Adipose tissue (tissue), 3 donors: ENCODE results near the gene ASS1. TPM values are rescaled to one million over a fixed set of nuclear protein-coding genes. Genes with fewer than 3 reads are reported as not detected.

Experiments
- H3K27ac ChIP-seq: one replicate; pipeline ENCODE4 v1.5.1; 2013; ENCODE audit warnings: low read depth, low read length
- WGBS, 3 donors: extraction: QIAGEN DNeasy Blood & Tissue Kit; methylation state at CpG; one replicate each; pipeline ENCODE4 v1.1.7; 2013; 5-methylcytosine and 5-hydroxymethylcytosine counted together
- polyA plus RNA-seq, 3 donors: library from polyadenylated mRNA; stranded (reverse); fragments of 200-250 nt; gene quantifications; one replicate each; pipeline ENCODE4 v1.2.3, GENCODE V29; 2013
- donor health status: healthy with polysubstance abuse.
- donor health status: Bipolar disorder and iron deficiency.
- donor health status: healthy.

The ASS1 gene
- polyA plus RNA-seq, 3 donors, result 90.1 to 700 (median 349) TPM

DNA sequence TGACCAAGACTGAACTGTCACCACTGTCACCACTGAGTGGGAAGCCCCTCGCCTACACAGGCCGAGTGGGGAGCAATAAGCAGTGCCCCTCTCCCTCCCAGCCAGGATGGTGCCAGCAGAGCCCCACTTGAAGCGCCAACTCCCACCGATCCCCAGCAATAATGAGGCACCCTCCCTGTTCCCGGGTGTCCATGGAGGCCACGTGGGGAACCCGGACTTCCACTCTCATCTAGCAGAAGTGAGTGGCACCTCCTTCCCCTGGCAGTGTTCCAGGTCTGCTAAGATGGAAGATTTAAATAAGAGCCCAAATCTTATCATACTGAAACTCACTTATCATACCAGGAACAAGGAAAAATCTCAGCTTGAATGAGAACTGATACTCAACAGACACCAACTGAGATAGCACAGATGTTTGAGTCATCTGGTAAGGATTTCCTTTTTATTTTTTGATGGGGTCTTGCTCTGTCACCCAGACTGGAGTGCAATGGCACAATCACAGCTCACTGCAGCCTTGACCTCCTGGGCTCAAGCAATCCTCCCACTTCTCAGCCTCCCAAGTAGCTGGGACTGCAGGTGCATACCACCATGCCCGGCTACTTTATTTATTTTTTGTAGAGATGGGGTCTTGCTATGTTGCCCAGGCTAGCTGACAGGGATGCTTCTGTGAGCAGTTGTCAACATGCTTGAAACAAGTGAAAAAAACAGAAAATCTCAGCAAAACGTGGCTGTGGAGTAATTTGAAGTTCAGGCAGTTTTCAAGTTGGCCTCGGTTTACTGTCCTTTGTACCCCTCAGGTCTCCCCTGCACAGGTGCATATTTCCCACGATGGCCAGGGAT lies 29.6 kb upstream of the ASS1 start:
- 74 to 78% (median 78%) methylated on average over 11 of the region's 11 CpGs for WGBS, 3 donors
- H3K27ac ChIP-seq, result no peak overlapping the region

DNA sequence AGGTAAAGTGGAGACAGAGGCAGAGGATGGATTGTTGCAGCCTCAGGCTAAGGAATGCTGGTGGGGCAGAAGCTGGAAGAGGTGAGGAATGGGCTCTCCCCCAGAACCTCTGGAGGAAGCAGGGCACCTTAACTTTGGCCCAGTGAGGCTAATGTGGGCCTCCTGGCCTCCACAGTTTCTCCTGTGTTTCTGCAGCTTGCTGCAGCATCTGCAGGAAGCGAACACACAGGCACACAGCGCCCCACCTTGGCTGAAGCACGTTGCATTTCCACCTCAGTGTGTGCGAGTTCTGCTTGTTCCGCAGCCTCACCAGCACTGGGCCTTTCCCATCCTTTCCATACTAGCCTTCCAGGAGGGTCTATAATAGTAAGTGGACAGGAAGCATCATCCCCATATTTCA lies 27.2 kb upstream of the ASS1 start:
- no peak overlapping the region for H3K27ac ChIP-seq
- WGBS, 3 donors, result 71 to 78% (median 76%) methylated on average over 5 of the region's 5 CpGs

DNA sequence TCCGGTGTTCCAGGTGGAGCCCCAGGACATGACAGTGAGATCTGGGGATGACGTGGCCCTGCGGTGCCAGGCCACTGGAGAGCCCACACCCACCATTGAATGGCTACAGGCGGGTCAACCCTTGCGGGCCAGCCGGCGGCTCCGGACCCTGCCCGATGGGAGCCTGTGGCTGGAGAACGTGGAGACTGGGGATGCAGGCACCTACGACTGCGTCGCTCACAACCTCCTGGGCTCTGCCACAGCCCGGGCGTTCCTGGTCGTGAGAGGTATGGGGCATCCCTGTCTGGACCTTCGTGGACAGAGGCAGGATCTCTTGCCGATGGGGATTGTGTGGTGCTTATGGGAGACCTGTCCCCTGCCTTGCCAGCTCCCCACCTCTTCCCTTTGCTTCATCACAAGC lies 26.0 kb upstream of the ASS1 start:
- WGBS, 3 donors, result 86 to 94% (median 93%) methylated on average over 18 of the region's 18 CpGs
- H3K27ac ChIP-seq, result no peak overlapping the region

DNA sequence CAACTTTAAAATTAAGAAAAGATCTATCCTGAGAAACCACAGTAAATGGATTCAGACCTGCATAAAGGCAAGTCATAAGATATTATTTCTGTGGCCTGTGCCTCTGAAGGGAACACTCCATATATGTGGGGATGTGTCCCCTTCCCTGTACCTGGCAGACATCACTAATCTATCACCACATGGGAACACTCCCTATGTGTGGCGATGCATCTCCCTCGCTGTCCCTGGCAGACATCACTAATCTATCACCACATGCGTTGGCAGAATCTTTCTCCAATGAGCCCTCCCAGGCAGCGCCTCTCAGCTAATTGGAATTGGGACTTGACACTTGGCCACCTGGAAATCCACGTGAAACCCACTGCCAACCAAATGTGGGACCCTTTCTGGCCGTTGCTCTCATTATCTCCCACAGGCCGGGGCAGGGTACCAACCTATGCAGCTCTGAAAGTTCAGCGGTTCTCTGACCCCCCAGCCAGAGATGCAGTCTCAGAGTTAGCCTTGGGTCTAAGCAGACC lies 25.2 kb upstream of the ASS1 start:
- 88 to 95% (median 89%) methylated on average over 8 of the region's 8 CpGs for WGBS, 3 donors
- no peak overlapping the region for H3K27ac ChIP-seq

DNA sequence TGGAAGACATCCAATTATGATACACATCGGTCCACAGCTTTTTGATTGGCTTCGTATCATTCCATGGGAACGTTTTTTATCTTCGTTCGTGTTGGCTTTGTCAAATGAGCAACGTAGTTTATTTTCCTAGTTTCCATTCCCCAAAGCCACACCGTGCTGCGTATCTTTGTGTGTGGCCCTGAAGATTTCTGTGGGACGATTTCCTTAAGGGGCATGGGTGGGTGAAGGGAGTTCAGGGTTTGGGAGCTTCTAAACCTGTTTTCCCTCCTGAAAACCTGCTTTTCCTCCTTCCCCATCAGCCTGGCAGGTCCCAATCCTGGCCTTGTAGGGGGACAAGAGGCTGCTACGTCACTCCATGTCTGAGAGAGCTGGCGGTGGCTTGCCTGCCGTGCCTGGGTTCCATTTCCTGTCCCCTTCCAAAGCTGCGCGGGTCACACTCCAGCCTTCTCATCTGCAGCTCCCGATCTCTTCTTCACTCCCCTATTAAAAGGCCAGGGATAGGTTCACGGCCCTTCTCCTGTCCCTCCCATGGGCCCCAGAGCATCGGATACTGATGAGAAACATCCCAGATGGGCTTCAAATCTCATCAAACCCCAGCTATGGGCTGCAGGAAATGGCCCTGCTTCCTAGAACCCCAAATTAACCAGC lies 23.5 kb upstream of the ASS1 start:
- no peak overlapping the region for H3K27ac ChIP-seq
- 70 to 76% (median 73%) methylated on average over 17 of the region's 17 CpGs for WGBS, 3 donors

DNA sequence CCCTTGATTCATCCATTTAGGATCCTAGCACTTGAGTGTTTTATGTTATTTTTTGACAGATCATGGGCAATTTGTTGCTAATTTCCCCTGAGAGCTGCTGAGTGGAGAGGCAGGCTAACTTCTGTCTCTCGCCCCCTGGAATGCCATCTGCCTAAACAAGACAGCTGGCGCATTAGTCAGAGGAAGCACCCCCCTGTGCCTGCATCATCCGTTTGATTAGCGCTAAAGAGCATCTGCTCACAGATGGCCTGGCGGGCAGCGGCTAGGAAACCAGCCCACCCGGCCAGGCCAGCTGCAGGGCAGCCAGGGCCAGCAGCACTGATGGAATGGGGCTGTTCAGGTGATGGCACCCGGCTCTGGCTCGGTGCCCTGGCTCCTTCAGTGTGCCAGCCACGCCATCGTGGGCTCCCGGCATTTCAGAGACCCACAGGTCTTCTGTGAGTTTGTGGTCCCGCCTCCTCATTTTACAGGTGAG lies 22.9 kb upstream of the ASS1 start:
- 64 to 74% (median 73%) methylated on average over 13 of the region's 13 CpGs for WGBS, 3 donors
- H3K27ac ChIP-seq, result no peak overlapping the region

DNA sequence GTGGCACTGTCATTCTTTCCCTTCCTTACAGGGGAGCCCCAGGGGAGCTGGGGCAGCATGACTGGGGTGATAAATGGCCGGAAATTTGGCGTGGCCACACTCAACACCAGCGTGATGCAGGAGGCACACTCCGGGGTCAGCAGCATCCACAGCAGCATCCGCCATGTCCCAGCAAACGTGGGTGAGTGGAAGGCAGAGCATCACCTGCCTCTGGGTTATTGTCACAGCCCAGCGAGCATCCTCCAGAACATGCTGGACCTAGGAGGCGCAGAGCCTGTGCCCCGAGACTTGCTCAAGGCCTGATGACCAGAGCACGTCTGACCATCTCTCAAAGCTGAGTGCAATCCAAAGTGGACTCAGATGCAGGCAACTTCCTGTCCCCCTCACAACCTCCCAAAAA lies 22.2 kb upstream of the ASS1 start:
- 68 to 84% (median 83%) methylated on average over 10 of the region's 10 CpGs for WGBS, 3 donors
- H3K27ac ChIP-seq, result no peak overlapping the region

DNA sequence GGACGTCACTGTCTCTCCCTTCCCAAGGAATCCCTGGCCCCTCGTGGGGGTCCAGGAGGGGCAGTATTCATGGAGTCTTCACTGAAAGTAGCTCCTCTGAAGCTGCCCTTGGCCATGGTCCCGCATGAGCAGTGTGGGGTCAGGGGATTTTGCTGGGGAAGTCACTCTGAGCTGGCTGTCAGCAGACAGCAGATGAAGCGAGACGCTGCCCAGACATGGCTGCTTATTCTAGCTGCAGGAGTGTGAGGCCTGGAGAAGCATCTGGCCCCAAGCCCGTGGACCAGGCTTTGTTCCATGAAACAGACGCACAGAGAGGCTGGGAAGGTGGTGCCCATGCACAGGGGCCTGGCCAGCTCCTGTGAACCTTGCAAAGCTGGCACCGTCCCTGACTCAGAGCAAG lies 21.5 kb upstream of the ASS1 start:
- H3K27ac ChIP-seq, result no peak overlapping the region
- WGBS, 3 donors, result 62 to 74% (median 65%) methylated on average over 8 of the region's 8 CpGs

DNA sequence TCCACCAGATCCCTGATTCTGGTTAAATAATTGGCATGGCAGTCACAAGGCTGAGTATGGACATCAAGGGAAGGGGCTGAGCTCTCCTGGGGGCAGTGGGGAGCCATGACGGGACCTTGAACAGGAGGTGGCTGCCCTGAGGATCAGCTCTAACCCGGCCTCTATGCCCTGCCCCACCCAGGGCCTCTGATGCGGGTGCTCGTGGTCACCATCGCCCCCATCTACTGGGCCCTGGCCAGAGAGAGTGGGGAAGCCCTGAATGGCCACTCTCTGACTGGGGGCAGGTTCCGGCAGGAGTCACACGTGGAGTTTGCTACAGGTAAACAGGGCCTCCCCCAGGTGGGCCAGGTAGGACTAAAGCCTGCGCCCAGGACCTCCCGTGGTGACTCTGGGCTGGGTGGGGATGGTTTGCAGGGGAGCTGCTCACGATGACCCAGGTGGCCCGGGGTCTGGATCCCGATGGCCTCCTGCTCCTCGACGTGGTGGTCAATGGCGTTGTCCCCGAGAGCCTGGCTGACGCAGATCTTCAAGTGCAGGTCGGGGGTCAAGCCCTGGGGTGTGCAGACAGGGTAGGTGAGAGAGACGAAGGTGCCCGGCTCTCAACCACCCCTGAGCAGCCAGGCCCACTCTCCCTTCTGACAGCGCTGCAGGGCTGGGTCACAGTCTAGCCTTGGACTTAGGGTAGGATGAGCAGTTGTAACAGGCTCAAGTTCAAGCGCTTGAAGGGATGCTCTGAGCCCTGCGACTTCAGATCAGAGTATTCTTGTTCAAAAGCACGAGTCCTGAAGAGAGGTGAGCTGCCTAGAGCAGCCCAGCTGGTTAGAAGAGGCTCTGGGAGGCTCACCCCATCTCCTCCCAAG lies 19.9 kb upstream of the ASS1 start:
- H3K27ac ChIP-seq, result no peak overlapping the region
- 84 to 91% (median 91%) methylated on average over 24 of the region's 24 CpGs for WGBS, 3 donors

DNA sequence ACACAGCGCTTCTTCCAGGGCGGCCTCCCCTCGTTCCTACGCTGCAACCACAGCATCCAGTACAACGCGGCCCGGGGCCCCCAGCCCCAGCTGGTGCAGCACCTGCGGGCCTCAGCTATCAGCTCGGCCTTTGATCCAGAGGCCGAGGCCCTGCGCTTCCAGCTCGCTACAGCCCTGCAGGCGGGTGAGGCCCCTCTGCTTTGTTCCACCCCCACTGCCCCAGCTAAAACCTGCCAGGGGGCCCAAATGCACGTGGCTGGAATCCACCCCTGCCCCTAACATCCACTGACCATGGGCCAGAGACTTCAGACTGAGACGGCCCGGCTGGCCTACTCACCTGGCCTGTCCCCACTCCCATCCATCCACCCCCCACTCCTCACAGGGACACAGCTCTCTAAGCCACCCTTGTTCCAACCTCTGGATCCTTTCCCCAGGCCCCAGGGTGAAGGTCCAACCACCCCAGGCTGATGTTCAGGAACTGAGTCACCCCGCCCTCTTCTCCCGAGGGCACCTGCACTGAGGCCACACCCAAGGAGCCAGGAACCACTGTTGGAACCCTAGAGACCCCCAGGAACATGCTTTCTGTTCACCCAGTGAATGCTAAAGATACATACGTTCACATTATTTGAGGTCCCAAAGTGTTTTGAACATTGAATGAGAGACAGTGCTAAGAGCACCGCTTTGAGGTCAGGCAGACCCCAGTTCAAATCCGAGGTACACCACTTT lies 18.9 kb upstream of the ASS1 start:
- no peak overlapping the region for H3K27ac ChIP-seq
- WGBS, 3 donors, result 81 to 86% (median 85%) methylated on average over 21 of the region's 21 CpGs

DNA sequence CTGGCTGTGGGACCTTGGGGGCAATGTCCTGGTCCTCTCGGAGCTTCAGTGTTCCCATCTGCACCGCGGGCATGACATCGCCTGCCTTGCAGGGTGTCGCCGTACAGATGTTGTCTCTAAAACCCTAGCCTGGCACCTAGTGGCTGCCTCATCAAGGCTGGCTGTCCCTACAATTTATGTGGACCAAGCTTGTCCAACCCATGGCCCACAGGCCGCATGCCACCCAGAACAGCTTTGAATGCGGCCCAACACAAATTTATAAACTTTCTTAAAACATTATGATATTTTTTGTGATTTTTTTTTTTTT lies 18.3 kb upstream of the ASS1 start:
- 80 to 92% (median 83%) methylated on average over 8 of the region's 8 CpGs for WGBS, 3 donors
- H3K27ac ChIP-seq, result no peak overlapping the region

DNA sequence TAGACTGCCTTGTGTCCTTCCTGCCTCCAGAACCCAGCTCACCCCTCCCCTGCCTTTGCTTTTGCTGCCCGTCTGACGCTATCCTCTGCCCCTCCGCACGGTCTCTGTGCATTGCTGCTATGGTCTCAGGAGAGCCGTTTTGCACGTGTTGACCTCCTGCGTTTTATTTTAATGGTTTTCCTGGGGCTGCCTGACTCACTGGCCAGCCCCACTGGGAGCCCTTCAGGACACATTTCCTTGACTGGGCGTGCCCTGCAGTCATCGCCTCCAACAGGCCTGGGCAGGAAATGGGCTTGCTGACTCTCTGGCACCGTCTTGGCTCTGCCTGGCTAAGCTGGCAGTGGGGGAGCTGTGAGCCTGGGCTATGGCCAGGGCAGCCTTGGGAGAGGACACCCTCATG lies 17.9 kb upstream of the ASS1 start:
- no peak overlapping the region for H3K27ac ChIP-seq
- 49 to 75% (median 61%) methylated on average over 10 of the region's 10 CpGs for WGBS, 3 donors

DNA sequence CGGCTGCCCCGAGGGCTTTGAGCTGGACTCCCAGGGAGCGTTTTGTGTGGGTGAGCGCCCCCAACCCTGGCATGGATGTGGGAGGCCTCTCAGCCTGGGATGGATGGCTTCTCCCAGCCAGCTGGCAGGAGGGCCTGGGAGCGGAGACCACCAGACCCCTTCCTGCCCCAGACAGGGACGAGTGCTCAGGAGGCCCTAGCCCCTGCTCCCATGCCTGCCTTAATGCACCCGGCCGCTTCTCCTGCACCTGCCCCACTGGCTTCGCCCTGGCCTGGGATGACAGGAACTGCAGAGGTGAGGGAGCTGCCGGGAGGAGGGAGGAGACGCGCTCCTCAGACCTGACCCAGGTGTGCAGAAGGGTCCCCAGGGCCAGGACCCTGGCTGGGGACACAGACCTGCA lies 17.4 kb upstream of the ASS1 start:
- H3K27ac ChIP-seq, result no peak overlapping the region
- WGBS, 3 donors, result 87 to 93% (median 88%) methylated on average over 12 of the region's 12 CpGs

DNA sequence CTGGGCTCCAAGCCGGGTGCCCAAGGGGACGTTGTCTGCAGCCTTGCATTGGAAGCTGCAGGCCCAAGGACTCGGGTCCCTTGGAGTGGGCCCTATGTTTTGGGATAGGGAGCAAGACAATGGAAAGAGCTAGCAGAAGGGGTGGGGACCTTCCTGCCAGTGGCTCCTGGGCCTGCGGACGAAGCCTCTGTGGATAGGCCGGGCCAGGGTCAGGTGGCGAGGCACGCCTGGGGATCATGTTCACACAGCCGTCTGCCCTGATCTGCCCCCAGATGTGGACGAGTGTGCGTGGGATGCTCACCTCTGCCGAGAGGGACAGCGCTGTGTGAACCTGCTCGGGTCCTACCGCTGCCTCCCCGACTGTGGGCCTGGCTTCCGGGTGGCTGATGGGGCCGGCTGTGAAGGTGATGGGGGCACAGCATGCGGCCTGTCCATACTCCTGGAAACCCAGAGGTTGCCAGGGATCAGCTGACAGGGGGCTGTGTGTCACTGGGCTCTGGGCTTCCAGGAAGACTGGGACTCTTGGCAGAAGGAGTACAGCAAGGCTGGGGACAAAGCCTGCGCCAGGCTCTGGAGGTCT lies 16.6 kb upstream of the ASS1 start:
- 90 to 94% (median 93%) methylated on average over 20 of the region's 20 CpGs for WGBS, 3 donors
- H3K27ac ChIP-seq, result no peak overlapping the region

DNA sequence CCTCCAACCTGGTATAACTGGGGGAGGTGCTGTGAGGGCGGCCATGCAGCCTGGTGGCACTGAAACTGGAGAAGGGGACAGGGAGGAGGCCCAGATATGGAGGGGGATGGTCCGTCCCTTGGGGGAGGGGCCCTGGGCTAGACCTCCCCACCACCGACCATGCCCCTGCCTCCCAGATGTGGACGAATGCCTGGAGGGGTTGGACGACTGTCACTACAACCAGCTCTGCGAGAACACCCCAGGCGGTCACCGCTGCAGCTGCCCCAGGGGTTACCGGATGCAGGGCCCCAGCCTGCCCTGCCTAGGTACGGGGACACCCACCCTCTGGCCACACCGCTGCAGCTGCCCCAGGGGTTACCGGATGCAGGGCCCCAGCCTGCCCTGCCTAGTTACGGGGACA lies 15.4 kb upstream of the ASS1 start:
- WGBS, 3 donors, result 78 to 95% (median 94%) methylated on average over 13 of the region's 13 CpGs

DNA sequence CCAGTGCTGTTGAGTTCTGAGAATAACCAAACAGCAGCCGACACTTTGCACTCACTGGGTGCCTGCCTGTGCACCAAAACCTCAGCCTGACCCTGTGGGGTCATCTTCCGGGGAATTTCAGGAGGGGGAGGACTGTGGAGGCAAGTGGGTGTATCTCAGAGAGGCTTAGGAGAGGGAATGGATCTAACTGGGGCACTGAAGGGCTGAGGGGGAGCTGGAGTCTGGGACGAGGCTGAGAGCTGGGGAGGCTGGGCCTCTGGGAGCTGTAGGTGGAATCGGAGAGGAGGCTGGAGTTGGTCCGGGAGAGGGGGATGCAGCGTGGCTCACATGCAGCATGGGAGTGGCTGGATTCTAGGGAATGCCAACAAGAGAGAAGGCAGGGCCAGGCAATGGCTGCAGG lies 14.9 kb upstream of the ASS1 start:
- no peak overlapping the region for H3K27ac ChIP-seq
- WGBS, 3 donors, result 90 to 98% (median 90%) methylated on average over 5 to 6 of the region's 6 CpGs

More for the DNA sequence above, 15.4 kb upstream of the ASS1 start:
- H3K27ac ChIP-seq, result no peak overlapping the region

DNA sequence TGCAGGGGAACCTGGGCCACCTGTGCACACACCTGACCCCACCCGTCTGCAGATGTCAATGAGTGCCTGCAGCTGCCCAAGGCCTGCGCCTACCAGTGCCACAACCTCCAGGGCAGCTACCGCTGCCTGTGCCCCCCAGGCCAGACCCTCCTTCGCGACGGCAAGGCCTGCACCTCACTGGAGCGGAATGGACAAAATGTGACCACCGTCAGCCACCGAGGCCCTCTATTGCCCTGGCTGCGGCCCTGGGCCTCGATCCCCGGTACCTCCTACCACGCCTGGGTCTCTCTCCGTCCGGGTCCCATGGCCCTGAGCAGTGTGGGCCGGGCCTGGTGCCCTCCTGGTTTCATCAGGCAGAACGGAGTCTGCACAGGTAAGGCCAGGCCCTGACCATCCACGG lies 14.5 kb upstream of the ASS1 start:
- 94 to 99% (median 99%) methylated on average over 18 of the region's 18 CpGs for WGBS, 3 donors
- H3K27ac ChIP-seq, result no peak overlapping the region
